ENCODE data around the gene SPATA17. TPM values are rescaled to one million over a fixed set of nuclear protein-coding genes. Genes with fewer than 3 reads are reported as not detected.

The SPATA17 gene
- total and polyA plus RNA-seq, 2 of the 13 experiments (the other 11 are each of a cell fraction or from before 2014, with no cell fraction given) = 0.48 to 1.7 TPM

GRCh38 chr1:217715681-217716080, 84.5 kb downstream of the SPATA17 start (continued):
- TF ChIP-seq SRSF1 (optimal IDR thresholded peaks at IDR 0.05; ENCODE audit: low read depth, low read length) = no peak
- TF ChIP-seq, protein P1, sequence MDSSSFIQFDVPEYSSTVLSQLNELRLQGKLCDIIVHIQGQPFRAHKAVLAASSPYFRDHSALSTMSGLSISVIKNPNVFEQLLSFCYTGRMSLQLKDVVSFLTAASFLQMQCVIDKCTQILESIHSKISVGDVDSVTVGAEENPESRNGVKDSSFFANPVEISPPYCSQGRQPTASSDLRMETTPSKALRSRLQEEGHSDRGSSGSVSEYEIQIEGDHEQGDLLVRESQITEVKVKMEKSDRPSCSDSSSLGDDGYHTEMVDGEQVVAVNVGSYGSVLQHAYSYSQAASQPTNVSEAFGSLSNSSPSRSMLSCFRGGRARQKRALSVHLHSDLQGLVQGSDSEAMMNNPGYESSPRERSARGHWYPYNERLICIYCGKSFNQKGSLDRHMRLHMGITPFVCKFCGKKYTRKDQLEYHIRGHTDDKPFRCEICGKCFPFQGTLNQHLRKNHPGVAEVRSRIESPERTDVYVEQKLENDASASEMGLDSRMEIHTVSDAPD (CRISPR knock-in tag; IDR thresholded peaks at IDR 0.05) = no peak

DNA sequence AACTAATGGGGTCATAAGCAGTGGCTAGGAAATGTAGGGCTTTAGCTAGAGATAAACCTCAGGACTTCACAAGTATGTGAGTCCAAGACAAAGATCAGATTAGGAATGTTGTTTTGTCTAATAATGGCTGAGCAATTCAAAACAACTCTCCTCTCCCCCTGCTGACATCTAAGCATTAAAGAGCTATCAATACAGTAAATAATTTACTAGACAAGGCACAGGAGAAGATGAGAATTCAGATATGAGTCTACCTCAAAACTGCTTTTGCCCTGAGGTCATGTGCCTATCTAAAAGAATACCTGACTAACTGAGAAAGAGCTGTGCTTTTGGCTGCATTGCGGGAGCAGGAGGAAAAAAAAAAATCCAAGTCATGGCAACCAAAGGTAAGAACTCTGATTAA, 86.8 kb downstream of the SPATA17 start:
- no peak overlapping the region for H3K9ac ChIP-seq (ENCODE audit: insufficient read depth, low read depth, low read length)

More for the DNA sequence above, 86.8 kb downstream of the SPATA17 start:
- Histone ChIP-seq H3K4me2 (ENCODE audit: low read depth, low read length) (no peak overlapping the region), H3K27ac (ENCODE audit: extremely low read length, insufficient read depth, low read length) (no peak overlapping the region), H3K9me3 (ENCODE audit: low read length) (no peaks in the 10 kb centered on the region), H3K36me3 (replicated peaks in 1 of 2; ENCODE audit: control insufficient read depth in 1 of 2, insufficient read depth in 2 of 2, low read length in 2 of 2) (no peaks in the 10 kb centered on the region), H2AFZ (ENCODE audit: low read length) (no peak overlapping the region), H3K4me3 (replicated peaks in 1 of 3; ENCODE audit: insufficient read depth in 1 of 3, low read depth in 2 of 3, low read length in 3 of 3) (no peak overlapping the region), H3K79me2 (ENCODE audit: insufficient read depth, low read length) (no peaks in the 10 kb centered on the region), H3K27me3 (ENCODE audit: control insufficient read depth in 1 of 2, insufficient read depth in 2 of 2, low read length in 2 of 2) (no peaks in the 10 kb centered on the region), H4K20me1 (ENCODE audit: insufficient read depth, low read length) (no peaks in the 10 kb centered on the region), H3K4me1 (ENCODE audit: insufficient read depth, low read length) (no peaks in the 10 kb centered on the region; the same call in 1 of the 2 replicates)
- ATAC-seq = no peak
- in situ Hi-C loops (cut with HindIII; ENCODE audit: extremely low pct_ligation_motif_present, low pct_unique_long_range_greater_than_20kb) (no loop called here), intact Hi-C loops (cut with micrococcal nuclease; ENCODE audit: unreplicated experiment) (no loop called here)
- BruUV-seq (replicated peaks) = no TSS peak
- POLR2A ChIA-PET = no interaction called here
- WGBS (ENCODE audit: low lambda C conversion rate) = 6% methylated on average over 1 of the region's 1 CpG
- CTCF ChIA-PET (ENCODE audit: low intra/inter-chr PET ratio, low total read pairs) = no interaction called here
- no peak for FAIRE-seq
- TF ChIP-seq ZNF788 (CRISPR knock-in tag; IDR thresholded peaks at IDR 0.05; ENCODE audit: borderline replicate concordance) (no peak), ZNF441 (CRISPR knock-in tag; IDR thresholded peaks at IDR 0.05; ENCODE audit: borderline replicate concordance) (no peak), AGO1 (IDR thresholded peaks at IDR 0.05; ENCODE audit: low read depth, low read length, poor library complexity, severe bottlenecking) (no peak), NCOR1 (IDR thresholded peaks at IDR 0.05; ENCODE audit: borderline replicate concordance, low read length) (no peak), CSRNP1 (CRISPR knock-in tag; IDR thresholded peaks at IDR 0.05) (no peak), SKI (IDR thresholded peaks at IDR 0.05; ENCODE audit: partially characterized antibody) (no peak), SP1 (IDR thresholded peaks at IDR 0.05) (no peak), SP1 (CRISPR knock-in tag; IDR thresholded peaks at IDR 0.05) (no peak), KLF6 (CRISPR knock-in tag; IDR thresholded peaks at IDR 0.05) (no peak), PLSCR1 (CRISPR knock-in tag; IDR thresholded peaks at IDR 0.05; ENCODE audit: borderline replicate concordance) (no peak), ZSCAN31 (CRISPR knock-in tag; IDR thresholded peaks at IDR 0.05; ENCODE audit: low read depth) (no peak), ZNF605 (CRISPR knock-in tag; IDR thresholded peaks at IDR 0.05) (no peak), ZNF225 (CRISPR knock-in tag; IDR thresholded peaks at IDR 0.05) (no peak)
- no peak for DNase-seq (ENCODE audit: low spot score)

Measured in HepG2 (cell line).